Measurements from ENCODE around the gene LNPEP.

- TF ChIP-seq CTCF (IDR thresholded peaks at IDR 0.05) (no peak), EZH2 (IDR thresholded peaks at IDR 0.05; ENCODE audit: borderline replicate concordance, insufficient read depth, low read depth, low read length, poor library complexity, severe bottlenecking) (no peak)
These were observed 7.9 kb downstream of the LNPEP start for GRCh38 chr5:96943799-96944198.

Measured in B cell (primary cell).